ENCODE measurements around the gene EBF3. TPM values are rescaled to one million over a fixed set of nuclear protein-coding genes. Genes with fewer than 3 reads are reported as not detected.

EBF3 gene
- total and polyA plus RNA-seq, 9 of the 15 experiments (the other 6 are each of a cell fraction or from before 2014, with no cell fraction given): not detected

GRCh38 chr10:129825221-129825620 is 138.9 kb downstream of the EBF3 start:
- no peaks in the 10 kb centered on the region for H4K20me1 ChIP-seq (replicated peaks; ENCODE audit: control insufficient read depth, insufficient read depth, low read length)
- no TSS peak for BruUV-seq (replicated peaks)
- H3K4me2 ChIP-seq (ENCODE audit: insufficient read depth, low read length): no peak overlapping the region
- H3K4me3 ChIP-seq: no peak overlapping the region
- H3K9ac ChIP-seq (ENCODE audit: insufficient read depth in 1 of 2, low read depth in 2 of 2, low read length in 2 of 2): no peak overlapping the region
- TF ChIP-seq MTA2 (IDR thresholded peaks at IDR 0.05; ENCODE audit: low read depth) (no peak), FUS (optimal IDR thresholded peaks at IDR 0.05; ENCODE audit: low read depth, low read length) (no peak), ZNF695 (CRISPR knock-in tag; IDR thresholded peaks at IDR 0.05) (no peak)
- ChIA-PET POLR2A (interaction anchor here (0.7 kb wide), 1 partner anchor 801 kb away, joined by 3 read pairs; no protein-coding TSS in a partner anchor), CTCF (ENCODE audit: low intra/inter-chr PET ratio) (no interaction called here)
- no peaks in the 10 kb centered on the region for H3K27me3 ChIP-seq (ENCODE audit: control insufficient read depth in 2 of 2, insufficient read depth in 2 of 2, low read length in 2 of 2)
- H3K27ac ChIP-seq (ENCODE audit: extremely low read depth, low read depth, low read length): no peak overlapping the region
- no peaks in the 10 kb centered on the region for H3K36me3 ChIP-seq (ENCODE audit: control insufficient read depth, insufficient read depth, low read length)
- intact Hi-C loops (cut with micrococcal nuclease) (no loop called here), in situ Hi-C loops (cut with MboI) (no loop called here)
- FAIRE-seq: no peak
- H3K4me1 ChIP-seq (replicated peaks in 1 of 2; ENCODE audit: control insufficient read depth in 2 of 2, insufficient read depth in 2 of 2, low read length in 2 of 2): no peaks in the 10 kb centered on the region
- no peak for ATAC-seq
- H3K9me3 ChIP-seq (replicated peaks; ENCODE audit: control insufficient read depth, insufficient read depth, low read depth, low read length): no peaks in the 10 kb centered on the region
- H3K79me2 ChIP-seq (ENCODE audit: control insufficient read depth, insufficient read depth, low read length): no peaks in the 10 kb centered on the region
- no peak overlapping the region for H2AFZ ChIP-seq (ENCODE audit: low read depth, low read length)
- no peaks in the 10 kb centered on the region for H3K9me1 ChIP-seq (ENCODE audit: control insufficient read depth, insufficient read depth, low read length)
- no peak for DNase-seq (ENCODE audit: extremely low read depth in 1 of 4, low spot score in 3 of 4)
- 3% methylated on average over 3 of the region's 5 CpGs for WGBS (ENCODE audit: insufficient coverage, low coverage, missing lambda C conversion rate)

GRCh38 chr10:129820451-129820850 is 143.6 kb downstream of the EBF3 start:
- Histone ChIP-seq H2AFZ (ENCODE audit: low read depth, low read length) (no peak overlapping the region), H3K36me3 (ENCODE audit: control insufficient read depth, insufficient read depth, low read length) (no peaks in the 10 kb centered on the region), H3K4me1 (replicated peaks in 1 of 2; ENCODE audit: control insufficient read depth in 2 of 2, insufficient read depth in 2 of 2, low read length in 2 of 2) (no peaks in the 10 kb centered on the region), H3K9me1 (ENCODE audit: control insufficient read depth, insufficient read depth, low read length) (no peaks in the 10 kb centered on the region), H3K9ac (ENCODE audit: insufficient read depth in 1 of 2, low read depth in 2 of 2, low read length in 2 of 2) (no peak overlapping the region), H3K27me3 (ENCODE audit: control insufficient read depth in 2 of 2, insufficient read depth in 2 of 2, low read length in 2 of 2) (no peaks in the 10 kb centered on the region), H4K20me1 (replicated peaks; ENCODE audit: control insufficient read depth, insufficient read depth, low read length) (no peaks in the 10 kb centered on the region), H3K27ac (ENCODE audit: extremely low read depth, low read depth, low read length) (no peak overlapping the region), H3K4me3 (no peak overlapping the region), H3K79me2 (ENCODE audit: control insufficient read depth, insufficient read depth, low read length) (no peaks in the 10 kb centered on the region), H3K9me3 (replicated peaks; ENCODE audit: control insufficient read depth, insufficient read depth, low read depth, low read length) (no peaks in the 10 kb centered on the region), H3K4me2 (ENCODE audit: insufficient read depth, low read length) (no peak overlapping the region)
- ChIA-PET POLR2A (no interaction called here), CTCF (ENCODE audit: low intra/inter-chr PET ratio) (no interaction called here)
- WGBS (ENCODE audit: insufficient coverage, low coverage, missing lambda C conversion rate): 5% methylated on average over 3 of the region's 3 CpGs
- TF ChIP-seq CBFB (CRISPR knock-in tag; IDR thresholded peaks at IDR 0.05) (no peak), HNRNPUL1 (IDR thresholded peaks at IDR 0.05; ENCODE audit: low read length) (no peak), POLR3G (IDR thresholded peaks at IDR 0.05; ENCODE audit: extremely low read depth, insufficient read length, insufficient replicate concordance) (no peak), USF2 (CRISPR knock-in tag; IDR thresholded peaks at IDR 0.05) (no peak), MAZ (CRISPR knock-in tag; conservative IDR thresholded peaks at IDR 0.05 in 1 of 2, IDR thresholded peaks at IDR 0.05 in 1 of 2) (no peak), GATAD2B (IDR thresholded peaks at IDR 0.05; ENCODE audit: borderline replicate concordance) (no peak)
- in situ Hi-C loops (cut with MboI): no loop called here
- no peak for DNase-seq (ENCODE audit: extremely low read depth in 1 of 4, low spot score in 3 of 4)
- intact Hi-C loops (cut with micrococcal nuclease): no loop called here
- no peak for ATAC-seq
- no peak for FAIRE-seq
- BruUV-seq (replicated peaks): no TSS peak
